Measurements from ENCODE around the gene VKORC1.
A peak's percentile ranks its signal among the peaks of the same experiment; 100 is the strongest.

Gene VKORC1

DNA sequence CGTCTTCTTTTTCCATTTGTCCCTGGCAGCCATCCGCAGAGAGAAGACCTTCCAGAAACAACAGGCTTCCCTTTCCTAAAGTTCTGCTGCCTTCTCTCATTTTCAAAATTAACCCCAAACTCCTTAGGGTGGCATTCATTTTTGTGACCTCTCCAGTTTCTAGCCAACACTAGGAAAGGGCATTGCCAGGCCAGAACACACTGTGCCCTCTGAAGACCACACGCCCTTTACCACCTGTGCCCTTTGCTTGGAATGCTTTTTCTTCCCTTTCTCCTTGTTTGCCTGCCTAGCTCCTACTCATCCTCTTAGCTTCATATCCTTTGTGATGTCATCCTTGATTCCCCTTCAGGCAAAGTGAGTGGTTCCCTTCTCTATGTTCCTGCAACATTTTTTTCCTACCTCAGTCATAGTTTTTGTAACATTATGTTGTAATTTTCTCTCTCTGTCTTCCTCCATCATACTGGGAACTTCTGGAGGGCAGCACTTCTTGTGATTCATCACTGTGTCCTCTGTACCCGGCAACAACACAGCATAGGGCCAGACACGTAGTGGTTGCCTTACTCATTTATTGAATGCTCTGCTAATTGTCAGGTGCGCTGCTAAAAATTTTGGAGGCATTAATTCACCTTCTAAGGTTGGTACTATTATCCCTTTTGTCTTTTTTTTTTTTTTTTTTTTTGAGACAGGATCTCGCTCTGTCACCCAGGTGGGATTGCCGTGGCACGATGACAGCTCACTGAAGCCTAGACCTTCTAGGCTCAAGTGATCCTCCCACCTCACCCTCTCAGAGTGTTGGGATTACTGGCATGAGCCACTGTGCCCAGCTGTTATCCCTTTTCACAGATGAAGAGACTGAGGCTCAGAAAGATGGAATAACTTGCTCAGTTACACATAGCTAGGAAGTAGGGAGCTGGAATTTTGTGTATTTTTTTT is 23.9 kb upstream of the VKORC1 start:
- Histone ChIP-seq H4K20me1 (peaks cover 0 to 29% (median 0%) of the 10 kb centered on the region in 11 experiments; a peak in 8 of 22 replicates), H3K9ac (peak overlapping the region; percentile 81 to 93 (median 86)), H3K27me3 (no peaks in the 10 kb centered on the region), H3K9me3 (replicated peaks in 1 of 11) (no peaks in the 10 kb centered on the region), H3K4me2 (peak overlapping the region; percentile 85 to 99 (median 94)), H3K4me1 (peaks cover 35 to 57% (median 42%) of the 10 kb centered on the region in 10 experiments), H3K4me3 (peak overlapping the region; percentile 62 to 85 (median 72)), H3K36me3 (peaks cover 43 to 50% (median 48%) of the 10 kb centered on the region in 11 experiments), H3K27ac (peak overlapping the region; percentile 78 to 96 (median 88))
- no peak for TF ChIP-seq Cebpa-rat (IDR thresholded peaks at IDR 0.05)

DNA sequence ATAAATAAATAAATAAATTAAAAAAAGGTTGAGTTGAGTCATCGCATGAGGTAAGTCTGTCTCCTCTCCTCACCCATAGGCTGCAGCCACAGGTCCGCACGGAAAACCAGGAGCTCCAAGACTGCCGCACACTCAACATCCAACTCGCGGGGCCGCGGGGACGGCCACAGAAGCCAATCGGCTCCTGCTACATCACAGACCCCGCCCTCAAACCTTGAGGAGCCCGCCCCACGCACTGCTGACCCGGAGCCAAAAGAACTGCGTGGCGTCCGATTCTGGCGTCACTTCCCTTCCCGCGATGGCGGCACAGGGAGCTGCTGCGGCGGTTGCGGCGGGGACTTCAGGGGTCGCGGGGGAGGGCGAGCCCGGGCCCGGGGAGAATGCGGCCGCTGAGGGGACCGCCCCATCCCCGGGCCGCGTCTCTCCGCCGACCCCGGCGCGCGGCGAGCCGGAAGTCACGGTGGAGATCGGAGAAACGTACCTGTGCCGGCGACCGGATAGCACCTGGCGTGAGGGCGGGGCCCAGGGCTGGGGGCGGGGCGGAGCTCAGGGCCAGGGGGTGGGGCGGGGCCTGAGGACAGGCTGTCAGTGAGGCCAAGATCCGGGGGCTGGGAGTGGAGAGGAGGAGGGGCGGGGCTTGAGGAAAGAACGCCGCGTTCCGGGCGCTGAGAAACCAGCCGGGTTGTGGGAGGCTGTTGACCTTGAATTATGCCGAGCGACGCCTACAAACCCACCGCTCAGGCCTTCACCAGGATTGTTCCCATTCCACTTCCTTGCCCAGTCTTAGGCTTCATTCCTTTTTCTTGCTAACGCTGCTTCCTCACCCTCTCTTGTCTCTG is 23.0 kb upstream of the VKORC1 start, which contains the start of gene KAT8:
Gene KAT8 (plus strand): TSS at position 281 of the 839 bp plus-strand sequence. CDS start 18 bp downstream, at position 299.
- H3K27me3 ChIP-seq, result no peaks in the 10 kb centered on the region
- H3K9ac ChIP-seq, result peak within 1 kb of the TSS; percentile 81 to 93 (median 86)
- H3K9me3 ChIP-seq (replicated peaks in 1 of 11), result no peaks in the 10 kb centered on the region
- peak within 1 kb of the TSS; percentile 62 to 85 (median 72) for H3K4me3 ChIP-seq
- no peak for TF ChIP-seq Cebpa-rat (IDR thresholded peaks at IDR 0.05)
- peaks cover 38 to 47% (median 44%) of the 10 kb centered on the region in 11 experiments for H3K36me3 ChIP-seq
- peak within 1 kb of the TSS; percentile 78 to 96 (median 88) for H3K27ac ChIP-seq
- H4K20me1 ChIP-seq, result peaks cover 0 to 29% (median 0%) of the 10 kb centered on the region in 11 experiments; a peak in 8 of 22 replicates
- peaks cover 44 to 66% (median 51%) of the 10 kb centered on the region in 10 experiments for H3K4me1 ChIP-seq
- H3K4me2 ChIP-seq, result peak within 1 kb of the TSS; percentile 91 to 99 (median 94)

DNA sequence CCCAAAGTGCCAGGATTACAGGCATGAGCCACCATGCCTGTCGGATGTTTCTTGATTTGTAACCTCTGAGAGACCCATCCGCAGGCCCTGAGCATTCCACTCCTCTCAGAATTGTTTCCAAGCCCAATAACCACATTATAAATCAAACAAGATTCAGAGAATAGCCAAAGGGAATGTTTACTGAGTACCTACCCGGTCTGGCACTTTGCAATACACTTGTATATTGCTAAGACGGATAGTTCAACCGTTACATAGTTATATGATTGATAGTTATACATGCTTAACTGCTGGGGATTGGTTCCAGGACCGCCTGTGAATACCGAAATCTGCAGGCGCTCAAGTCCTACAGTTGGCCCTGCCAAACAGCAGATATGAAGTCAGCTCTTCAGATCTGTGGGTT is 19.9 kb upstream of the VKORC1 start:
- Histone ChIP-seq H3K27ac (peak overlapping the region in 8 of 11 experiments; percentile 84 to 92 (median 88); a peak in 14 of 22 replicates), H3K4me1 (peaks cover 50 to 91% (median 69%) of the 10 kb centered on the region in 10 experiments), H3K4me2 (peak overlapping the region in 10 of 11 experiments; percentile 18 to 92 (median 80); a peak in 16 of 22 replicates), H3K9me3 (replicated peaks in 1 of 11) (no peaks in the 10 kb centered on the region), H4K20me1 (peaks cover 0 to 16% (median 0%) of the 10 kb centered on the region in 11 experiments; a peak in 8 of 22 replicates), H3K4me3 (no peak overlapping the region), H3K27me3 (no peaks in the 10 kb centered on the region), H3K9ac (peak overlapping the region in 2 of 11 experiments; percentile 68 to 74; a peak in 1 of 22 replicates), H3K36me3 (peaks cover 38 to 47% (median 44%) of the 10 kb centered on the region in 11 experiments)
- no peak for TF ChIP-seq Cebpa-rat (IDR thresholded peaks at IDR 0.05)

DNA sequence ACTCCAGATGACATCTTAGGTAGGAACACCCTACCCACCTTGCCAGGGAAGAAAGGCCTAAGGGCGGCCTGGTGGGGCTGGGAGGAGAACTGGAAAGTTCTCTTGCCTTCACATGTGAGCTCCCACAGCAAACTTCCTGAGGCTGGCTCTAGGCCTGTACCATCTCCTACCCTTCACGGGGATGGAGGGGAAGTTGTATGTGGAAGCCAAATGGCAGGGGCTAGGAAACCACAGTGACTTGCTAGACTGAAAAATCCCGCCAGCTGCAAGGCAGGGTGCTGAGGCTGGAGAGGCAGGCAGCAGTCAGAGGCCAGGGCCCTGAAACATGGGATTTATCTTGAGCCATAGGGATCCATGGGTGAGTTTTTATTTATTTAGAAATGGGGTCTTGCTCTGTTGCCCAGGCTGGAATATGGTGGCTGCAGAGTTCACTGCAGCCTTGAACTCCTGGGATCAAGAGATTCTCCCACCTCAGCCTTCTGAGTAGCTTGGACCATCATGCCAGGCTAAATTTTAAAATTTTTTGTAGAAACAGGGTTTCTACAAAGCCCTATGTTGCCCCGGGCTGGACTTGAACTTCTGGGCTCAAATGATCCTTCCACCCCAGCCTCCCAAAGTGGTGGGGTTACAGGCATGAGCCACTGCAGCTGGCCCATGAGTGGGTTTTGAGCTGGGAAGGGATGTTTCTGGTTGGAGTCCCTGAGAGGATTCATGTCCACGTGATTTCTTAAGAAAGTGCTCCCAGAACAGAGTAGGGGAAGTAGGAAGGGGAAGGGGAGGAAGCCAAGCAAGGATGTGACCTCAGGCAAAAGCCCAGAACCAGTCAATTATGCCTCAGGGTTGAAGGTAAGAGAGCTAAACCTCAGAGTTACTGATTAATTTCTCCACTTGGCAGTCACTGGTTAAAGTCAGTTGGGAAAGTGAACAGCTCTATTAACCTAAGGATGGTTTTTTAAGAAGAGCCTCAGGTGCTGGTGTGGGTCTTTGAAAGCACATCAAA is 18.8 kb upstream of the VKORC1 start:
- peak overlapping the region; percentile 43 to 80 (median 71) for H3K9ac ChIP-seq
- peak overlapping the region in 7 of 10 experiments; percentile 11 to 54 (median 31); a peak in 8 of 20 replicates for H3K4me3 ChIP-seq
- peak overlapping the region; percentile 64 to 96 (median 84) for H3K4me2 ChIP-seq

DNA sequence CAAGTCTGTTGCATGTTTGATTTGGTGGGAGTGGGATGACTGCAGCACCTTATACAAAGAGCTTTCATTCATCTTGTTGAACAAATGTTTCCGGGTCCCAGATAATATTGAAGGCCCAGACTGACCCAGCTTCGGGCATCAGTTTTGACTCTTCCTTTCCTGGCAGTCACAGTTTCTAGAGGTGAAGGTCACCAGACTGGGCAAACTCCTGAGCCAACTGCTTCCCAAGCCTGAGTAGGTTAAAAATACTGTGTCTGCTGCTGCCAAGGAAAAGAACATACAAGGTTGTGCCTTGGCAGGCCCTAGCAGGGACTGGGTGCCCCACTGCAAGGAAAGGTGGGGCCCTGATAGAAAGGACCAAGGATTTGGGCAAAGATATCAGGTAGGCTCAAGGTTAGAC is 18.1 kb upstream of the VKORC1 start:
- peaks cover 35 to 41% (median 38%) of the 10 kb centered on the region in 11 experiments for H3K36me3 ChIP-seq
- no peaks in the 10 kb centered on the region; a peak in 1 of 22 replicates for H4K20me1 ChIP-seq
- H3K4me3 ChIP-seq, result peak overlapping the region in 2 of 10 experiments; percentile 1 to 54; a peak in 2 of 20 replicates
- H3K9ac ChIP-seq, result peak overlapping the region; percentile 37 to 80 (median 71); a peak in 20 of 22 replicates
- no peak for TF ChIP-seq Cebpa-rat (IDR thresholded peaks at IDR 0.05)
- peak overlapping the region; percentile 64 to 96 (median 84) for H3K4me2 ChIP-seq
- H3K27me3 ChIP-seq, result no peaks in the 10 kb centered on the region
- H3K27ac ChIP-seq, result peak overlapping the region; percentile 46 to 92 (median 86); a peak in 20 of 22 replicates
- no peaks in the 10 kb centered on the region for H3K9me3 ChIP-seq (replicated peaks in 1 of 11)
- peaks cover 51 to 88% (median 68%) of the 10 kb centered on the region in 10 experiments for H3K4me1 ChIP-seq

More for the DNA sequence above, 18.8 kb upstream of the VKORC1 start:
- peak overlapping the region; percentile 46 to 92 (median 86) for H3K27ac ChIP-seq
- peaks cover 0 to 6% (median 0%) of the 10 kb centered on the region in 11 experiments; a peak in 8 of 22 replicates for H4K20me1 ChIP-seq
- H3K4me1 ChIP-seq, result peaks cover 51 to 88% (median 68%) of the 10 kb centered on the region in 10 experiments
- H3K9me3 ChIP-seq (replicated peaks in 1 of 11), result no peaks in the 10 kb centered on the region
- TF ChIP-seq Cebpa-rat (IDR thresholded peaks at IDR 0.05), result no peak
- H3K36me3 ChIP-seq, result peaks cover 35 to 41% (median 38%) of the 10 kb centered on the region in 11 experiments
- no peaks in the 10 kb centered on the region for H3K27me3 ChIP-seq

DNA sequence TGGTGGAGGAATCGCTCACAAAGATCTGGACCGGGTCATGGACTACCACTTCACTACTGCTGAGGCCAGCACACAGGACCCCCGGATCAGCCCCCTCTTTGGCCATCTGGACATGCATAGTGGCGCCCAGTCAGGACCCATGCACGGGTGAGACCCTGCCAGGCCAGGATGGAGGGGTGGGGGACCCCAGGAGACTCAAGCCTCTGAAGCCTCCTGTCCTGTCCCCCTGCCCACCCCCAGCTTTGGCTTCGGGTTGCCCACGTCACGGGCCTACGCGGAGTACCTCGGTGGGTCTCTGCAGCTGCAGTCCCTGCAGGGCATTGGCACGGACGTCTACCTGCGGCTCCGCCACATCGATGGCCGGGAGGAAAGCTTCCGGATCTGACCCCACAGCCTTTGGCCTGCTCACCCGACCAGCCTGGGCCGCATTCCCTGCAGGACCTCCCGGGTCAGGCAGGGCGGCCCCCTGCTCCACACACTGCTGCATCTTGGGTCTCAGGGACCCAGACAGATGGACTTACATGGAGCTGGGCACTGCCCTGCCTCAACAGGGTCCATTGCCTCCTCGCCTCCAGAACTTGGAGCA is 17.4 kb upstream of the VKORC1 start:
- TF ChIP-seq Cebpa-rat (IDR thresholded peaks at IDR 0.05), result no peak
- Histone ChIP-seq H3K4me1 (peaks cover 57 to 93% (median 75%) of the 10 kb centered on the region in 10 experiments), H3K27ac (peak overlapping the region in 9 of 11 experiments; percentile 74 to 92 (median 87); a peak in 17 of 22 replicates), H3K4me2 (peak overlapping the region in 7 of 11 experiments; percentile 75 to 96 (median 91); a peak in 12 of 22 replicates), H3K36me3 (peaks cover 35 to 41% (median 38%) of the 10 kb centered on the region in 11 experiments), H3K9me3 (replicated peaks in 1 of 11) (no peaks in the 10 kb centered on the region), H4K20me1 (no peaks in the 10 kb centered on the region; a peak in 1 of 22 replicates), H3K4me3 (no peak overlapping the region; a peak in 1 of 20 replicates), H3K9ac (peak overlapping the region in 7 of 11 experiments; percentile 13 to 77 (median 68); a peak in 9 of 22 replicates), H3K27me3 (no peaks in the 10 kb centered on the region)
